ENCODE measurements around the gene HERPUD1.

DNA sequence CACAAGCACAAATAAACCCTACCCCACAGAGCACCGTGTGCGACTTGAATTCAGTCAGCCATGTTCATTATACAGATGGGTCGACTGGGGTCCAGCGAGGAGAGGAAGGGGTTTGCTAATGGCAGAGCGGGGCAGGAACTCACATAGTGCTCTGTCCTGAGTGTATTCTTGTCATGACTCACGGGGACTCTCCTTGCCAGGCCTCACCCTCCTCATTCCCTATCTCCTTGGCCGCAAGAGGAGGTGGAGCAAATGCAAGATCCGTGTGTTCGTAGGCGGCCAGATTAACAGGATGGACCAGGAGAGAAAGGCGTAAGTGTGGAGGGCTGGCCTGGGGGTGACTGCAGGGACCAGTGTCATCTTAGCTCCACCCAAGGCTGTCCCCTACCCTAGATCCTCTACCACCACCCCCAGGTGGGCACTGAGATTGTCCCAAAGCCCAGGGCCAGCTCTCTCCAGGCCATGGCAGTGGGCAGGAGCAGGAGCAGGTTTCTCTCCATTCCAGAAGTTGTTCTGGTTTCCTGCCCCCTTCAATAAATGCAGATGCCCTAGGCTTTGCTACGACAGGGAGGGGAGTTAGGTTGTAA, 37.5 kb upstream of the HERPUD1 start:
- TF ChIP-seq, protein P1, sequence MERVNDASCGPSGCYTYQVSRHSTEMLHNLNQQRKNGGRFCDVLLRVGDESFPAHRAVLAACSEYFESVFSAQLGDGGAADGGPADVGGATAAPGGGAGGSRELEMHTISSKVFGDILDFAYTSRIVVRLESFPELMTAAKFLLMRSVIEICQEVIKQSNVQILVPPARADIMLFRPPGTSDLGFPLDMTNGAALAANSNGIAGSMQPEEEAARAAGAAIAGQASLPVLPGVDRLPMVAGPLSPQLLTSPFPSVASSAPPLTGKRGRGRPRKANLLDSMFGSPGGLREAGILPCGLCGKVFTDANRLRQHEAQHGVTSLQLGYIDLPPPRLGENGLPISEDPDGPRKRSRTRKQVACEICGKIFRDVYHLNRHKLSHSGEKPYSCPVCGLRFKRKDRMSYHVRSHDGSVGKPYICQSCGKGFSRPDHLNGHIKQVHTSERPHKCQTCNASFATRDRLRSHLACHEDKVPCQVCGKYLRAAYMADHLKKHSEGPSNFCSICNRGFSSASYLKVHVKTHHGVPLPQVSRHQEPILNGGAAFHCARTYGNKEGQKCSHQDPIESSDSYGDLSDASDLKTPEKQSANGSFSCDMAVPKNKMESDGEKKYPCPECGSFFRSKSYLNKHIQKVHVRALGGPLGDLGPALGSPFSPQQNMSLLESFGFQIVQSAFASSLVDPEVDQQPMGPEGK (CRISPR knock-in tag; IDR thresholded peaks at IDR 0.05; ENCODE audit: borderline replicate concordance): no peak
- TF ChIP-seq ZFP3 (CRISPR knock-in tag; IDR thresholded peaks at IDR 0.05) (no peak), ARNTL (CRISPR knock-in tag; IDR thresholded peaks at IDR 0.05; ENCODE audit: borderline replicate concordance, low read depth) (no peak)
- TF ChIP-seq, protein P2, sequence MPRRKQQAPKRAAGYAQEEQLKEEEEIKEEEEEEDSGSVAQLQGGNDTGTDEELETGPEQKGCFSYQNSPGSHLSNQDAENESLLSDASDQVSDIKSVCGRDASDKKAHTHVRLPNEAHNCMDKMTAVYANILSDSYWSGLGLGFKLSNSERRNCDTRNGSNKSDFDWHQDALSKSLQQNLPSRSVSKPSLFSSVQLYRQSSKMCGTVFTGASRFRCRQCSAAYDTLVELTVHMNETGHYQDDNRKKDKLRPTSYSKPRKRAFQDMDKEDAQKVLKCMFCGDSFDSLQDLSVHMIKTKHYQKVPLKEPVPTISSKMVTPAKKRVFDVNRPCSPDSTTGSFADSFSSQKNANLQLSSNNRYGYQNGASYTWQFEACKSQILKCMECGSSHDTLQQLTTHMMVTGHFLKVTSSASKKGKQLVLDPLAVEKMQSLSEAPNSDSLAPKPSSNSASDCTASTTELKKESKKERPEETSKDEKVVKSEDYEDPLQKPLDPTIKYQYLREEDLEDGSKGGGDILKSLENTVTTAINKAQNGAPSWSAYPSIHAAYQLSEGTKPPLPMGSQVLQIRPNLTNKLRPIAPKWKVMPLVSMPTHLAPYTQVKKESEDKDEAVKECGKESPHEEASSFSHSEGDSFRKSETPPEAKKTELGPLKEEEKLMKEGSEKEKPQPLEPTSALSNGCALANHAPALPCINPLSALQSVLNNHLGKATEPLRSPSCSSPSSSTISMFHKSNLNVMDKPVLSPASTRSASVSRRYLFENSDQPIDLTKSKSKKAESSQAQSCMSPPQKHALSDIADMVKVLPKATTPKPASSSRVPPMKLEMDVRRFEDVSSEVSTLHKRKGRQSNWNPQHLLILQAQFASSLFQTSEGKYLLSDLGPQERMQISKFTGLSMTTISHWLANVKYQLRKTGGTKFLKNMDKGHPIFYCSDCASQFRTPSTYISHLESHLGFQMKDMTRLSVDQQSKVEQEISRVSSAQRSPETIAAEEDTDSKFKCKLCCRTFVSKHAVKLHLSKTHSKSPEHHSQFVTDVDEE (CRISPR knock-in tag; IDR thresholded peaks at IDR 0.05): no peak

Measured in SK-N-SH treated with all-trans-retinoic acid at 6 μM for 48 hours (cell line).